GM18951 (cell line): ENCODE results near the gene GOLGA8S.
"Not testable (repeated sequence)": the region's sequence is repeated elsewhere in the genome, so short reads cannot be mapped to it uniquely, and the experiment has no call there.

Experiments
- POLR2A ChIP-seq: IDR thresholded peaks from 4 replicates; pipeline ENCODE4 v1.6.1; 2011; ENCODE audit warnings: mild to moderate bottlenecking; ENCODE audit not compliant: insufficient read length, insufficient read depth; ENCODE audit errors: extremely low read depth
- in situ Hi-C: fragments of 300-500 bp; cut with MboI; formaldehyde crosslinking; loops from one replicate; pipeline ENCODE4 v1.12.0; 2022; ENCODE audit warnings: low sequenced_read_pairs, mixed read lengths, inconsistent platforms; ENCODE audit not compliant: unreplicated experiment

The GOLGA8S gene, protein sequence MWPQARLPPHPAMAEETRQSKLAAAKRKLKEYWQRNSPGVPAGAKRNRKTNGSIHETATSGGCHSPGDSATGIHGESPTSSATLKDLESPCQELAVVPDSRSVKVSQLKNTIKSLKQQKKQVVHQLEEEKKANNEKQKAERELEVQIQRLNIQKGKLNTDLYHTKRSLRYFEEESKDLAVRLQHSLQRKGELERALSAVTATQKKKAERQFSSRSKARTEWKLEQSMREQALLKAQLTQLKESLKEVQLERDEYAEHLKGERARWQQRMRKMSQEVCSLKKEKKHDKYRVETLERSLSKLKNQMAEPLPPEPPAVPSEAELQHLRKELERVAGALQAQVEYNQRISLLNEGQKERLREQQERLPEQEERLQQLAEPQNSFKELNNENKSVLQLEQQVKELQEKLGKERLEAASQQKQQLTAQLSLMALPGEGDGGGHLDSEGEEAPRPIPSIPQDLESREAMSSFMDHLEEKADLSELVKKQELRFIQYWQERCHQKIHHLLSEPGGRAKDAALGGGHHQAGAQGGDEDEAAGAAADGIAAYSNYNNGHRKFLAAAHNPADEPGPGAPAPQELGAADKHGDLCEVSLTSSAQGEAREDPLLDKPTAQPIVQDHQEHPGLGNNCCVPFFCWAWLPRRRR

GRCh38 chr15:23354448-23354847, at the start of gene GOLGA8S:
Gene GOLGA8S, plus strand, starts transcription at chr15:23354748. Its CDS starts 62 bp downstream, at chr15:23354810.
- in situ Hi-C loops, result not testable (repeated sequence)

DNA sequence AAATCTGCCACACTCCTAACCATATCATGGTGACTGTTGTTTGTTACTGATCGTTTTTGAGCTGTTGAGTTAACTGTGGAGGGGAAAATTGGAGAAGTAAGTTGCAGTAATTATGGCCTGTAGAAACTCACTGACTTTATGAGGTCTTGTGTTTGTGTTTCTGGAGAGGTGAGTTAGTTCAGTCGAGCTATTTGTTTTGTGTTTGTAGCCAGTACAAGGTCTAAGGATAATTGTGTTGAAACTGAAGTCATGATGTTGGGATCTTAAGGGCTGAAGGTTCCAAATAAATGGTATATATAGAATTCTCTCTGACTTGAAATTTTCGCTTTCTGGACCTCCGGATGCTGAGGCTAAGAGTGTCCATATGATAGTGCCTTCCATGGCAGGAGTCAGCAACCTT, 49.7 kb upstream of the GOLGA8S start:
- in situ Hi-C loops, result not testable (repeated sequence)

DNA sequence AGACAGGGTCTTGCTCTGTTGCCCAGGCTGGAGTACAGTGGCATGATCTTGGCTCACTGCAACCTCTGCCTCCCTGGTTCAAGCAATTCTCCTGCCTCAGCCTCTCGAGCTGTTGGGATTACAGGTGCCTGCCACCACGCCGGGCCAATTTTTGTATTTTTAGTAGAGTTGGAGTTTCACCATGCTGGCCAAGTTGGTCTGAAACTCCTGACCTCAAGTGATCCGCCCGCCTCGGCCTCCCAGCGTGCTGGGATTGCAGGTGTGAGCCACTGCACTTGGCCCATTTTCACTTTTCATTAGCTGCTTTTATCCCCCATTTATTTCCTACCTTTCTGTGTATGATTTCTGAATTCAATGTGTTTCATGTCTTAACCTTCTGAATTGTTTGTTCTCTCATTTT, 48.6 kb upstream of the GOLGA8S start:
- in situ Hi-C loops, result not testable (repeated sequence)

GRCh38 chr15:23311233-23311632, 43.3 kb upstream of the GOLGA8S start:
- in situ Hi-C loops, result not testable (repeated sequence)

GRCh38 chr15:23334096-23334495, 20.5 kb upstream of the GOLGA8S start, which contains the start of gene GOLGA6L26:
Gene GOLGA6L26, minus strand, starts transcription at chr15:23334196. Its CDS starts 61 bp downstream, at chr15:23334135.
- in situ Hi-C loops, result not testable (repeated sequence)

- in situ Hi-C loops, result not testable (repeated sequence)
Measured at GRCh38 chr15:23362622-23363021, 8.1 kb downstream of the GOLGA8S start.

- in situ Hi-C loops, result not testable (repeated sequence)
Measured at GRCh38 chr15:23364261-23364660, 9.7 kb downstream of the GOLGA8S start.

GRCh38 chr15:23370578-23370977, 16.0 kb downstream of the GOLGA8S start:
- in situ Hi-C loops, result no loop called here
- TF ChIP-seq POLR2A, result no peak

DNA sequence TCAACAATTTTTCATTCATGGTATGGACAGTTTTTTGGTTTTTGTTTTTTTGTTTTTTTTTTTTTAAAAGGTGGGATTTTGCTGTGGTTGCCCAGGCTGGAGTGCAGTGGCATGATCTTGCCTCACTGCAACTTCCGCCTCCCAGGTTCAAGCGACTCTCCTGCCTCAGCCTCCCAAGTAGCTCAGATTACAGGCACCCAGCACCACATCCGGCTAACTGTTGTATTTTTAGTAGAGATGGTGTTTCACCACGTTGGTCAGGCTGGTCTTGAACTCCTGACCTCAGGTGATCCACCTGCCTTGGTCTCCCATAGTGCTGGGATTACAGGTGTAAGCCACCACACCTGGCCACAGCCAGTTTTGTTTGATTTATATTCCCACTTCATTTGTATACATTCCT, 16.6 kb downstream of the GOLGA8S start:
- in situ Hi-C loops, result not testable (repeated sequence)

- in situ Hi-C loops, result not testable (repeated sequence)
Measured at GRCh38 chr15:23371868-23372267, 17.3 kb downstream of the GOLGA8S start.

DNA sequence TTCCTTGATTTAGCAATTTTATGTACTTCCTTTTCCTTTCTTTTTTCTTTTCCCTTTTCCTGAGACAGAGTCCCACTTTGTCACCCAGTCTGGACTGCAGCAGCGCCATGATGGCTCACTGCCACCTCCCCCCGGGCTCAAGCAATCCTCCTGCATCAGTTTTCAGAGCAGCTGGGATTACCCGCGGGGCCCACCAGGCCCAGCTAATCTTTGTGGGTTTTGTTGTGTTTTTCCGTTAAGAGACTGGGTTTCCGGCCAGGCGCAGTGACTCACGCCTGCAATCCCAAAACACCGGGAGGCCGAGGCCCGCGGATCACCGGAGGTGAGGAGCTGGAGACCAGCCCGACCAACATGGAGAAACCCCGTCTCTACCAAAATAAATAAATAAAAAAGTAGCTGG, 17.7 kb downstream of the GOLGA8S start:
- no peak for TF ChIP-seq POLR2A
- in situ Hi-C loops, result no loop called here

- in situ Hi-C loops, result not testable (repeated sequence)
Measured at GRCh38 chr15:23372891-23373600, 18.5 kb downstream of the GOLGA8S start.

DNA sequence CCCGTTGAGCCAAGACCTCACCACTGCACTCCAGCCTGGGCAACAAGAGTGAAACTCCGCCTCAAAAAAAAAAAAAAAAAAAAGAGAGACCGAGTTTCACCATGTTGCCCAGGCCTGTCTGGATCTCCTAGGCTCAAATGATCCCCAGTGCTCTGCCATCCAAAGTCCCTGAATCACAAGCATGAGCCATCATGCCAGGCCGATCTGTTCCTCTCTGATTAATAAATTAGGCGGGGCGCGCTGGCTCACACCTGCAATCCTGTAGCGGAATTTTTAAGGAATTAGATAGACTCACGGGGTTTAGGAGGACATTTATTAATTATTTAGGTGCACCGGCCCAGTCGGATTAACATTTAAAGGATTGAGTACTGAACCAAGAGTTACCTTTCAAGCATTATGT, 19.7 kb downstream of the GOLGA8S start:
- in situ Hi-C loops, result not testable (repeated sequence)

DNA sequence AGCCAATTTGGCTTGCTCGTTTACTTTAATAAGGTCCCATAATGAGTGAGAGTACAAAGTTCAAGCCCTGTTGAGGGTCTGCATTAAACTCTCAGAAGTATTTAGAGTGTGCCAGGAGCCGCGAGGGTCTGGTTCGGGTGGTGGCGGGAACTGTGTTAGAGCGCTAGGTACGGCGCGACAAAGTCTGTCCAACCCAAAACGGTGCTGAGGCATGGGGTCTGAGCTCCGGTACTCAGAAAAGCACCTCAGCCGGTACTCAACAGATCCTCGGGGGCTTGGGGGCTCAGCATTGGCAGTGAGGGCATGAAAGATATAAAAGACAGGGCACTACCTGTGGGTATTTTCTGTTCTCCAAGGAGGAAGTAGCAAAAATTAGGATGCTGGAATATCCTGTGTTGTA, 24.4 kb downstream of the GOLGA8S start:
- in situ Hi-C loops, result not testable (repeated sequence)

DNA sequence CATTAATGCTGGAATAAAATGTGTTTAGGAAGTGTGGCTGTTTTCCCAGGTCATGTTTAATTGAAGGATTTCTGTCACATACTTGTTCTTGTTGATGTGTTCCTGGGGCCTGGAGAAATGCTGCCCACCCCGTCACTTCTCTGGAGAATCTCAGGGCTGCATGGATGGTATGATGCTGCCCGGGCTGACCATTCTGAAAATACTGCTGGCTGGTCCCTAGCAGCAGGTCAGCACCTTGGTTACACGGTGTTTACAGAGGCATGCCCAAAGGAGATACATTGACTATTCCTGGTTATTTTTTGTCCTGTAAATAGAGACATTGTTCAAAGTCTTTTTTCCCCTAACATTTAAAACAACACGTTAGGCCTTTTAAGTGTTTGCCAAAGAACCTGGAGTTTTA, 26.2 kb downstream of the GOLGA8S start:
- in situ Hi-C loops, result not testable (repeated sequence)

DNA sequence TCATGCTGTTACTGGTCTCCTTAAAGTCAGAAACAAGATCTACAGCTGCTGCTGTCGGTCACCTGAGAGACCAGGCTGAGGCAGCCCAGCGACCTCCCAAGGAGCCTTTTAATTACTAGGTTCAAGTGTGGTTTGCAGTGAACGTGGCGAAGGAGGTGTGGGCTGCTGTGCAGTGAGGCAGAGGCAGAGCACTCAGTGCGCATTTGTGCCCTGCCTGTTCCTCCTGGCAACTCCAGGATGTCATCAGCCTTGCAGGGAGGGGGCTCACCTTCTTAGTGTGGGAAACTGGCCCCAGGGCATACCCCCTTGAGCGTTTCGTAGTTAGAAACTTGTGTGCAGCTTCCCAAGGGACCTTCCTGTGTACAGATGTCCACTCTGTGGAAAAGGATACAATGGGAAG, 26.6 kb downstream of the GOLGA8S start:
- in situ Hi-C loops, result not testable (repeated sequence)
